ENCODE measurements around the gene PGM2L1.
"Not testable (repeated sequence)": the region's sequence is repeated elsewhere in the genome, so short reads cannot be mapped to it uniquely, and the experiment has no call there.

Gene PGM2L1

DNA sequence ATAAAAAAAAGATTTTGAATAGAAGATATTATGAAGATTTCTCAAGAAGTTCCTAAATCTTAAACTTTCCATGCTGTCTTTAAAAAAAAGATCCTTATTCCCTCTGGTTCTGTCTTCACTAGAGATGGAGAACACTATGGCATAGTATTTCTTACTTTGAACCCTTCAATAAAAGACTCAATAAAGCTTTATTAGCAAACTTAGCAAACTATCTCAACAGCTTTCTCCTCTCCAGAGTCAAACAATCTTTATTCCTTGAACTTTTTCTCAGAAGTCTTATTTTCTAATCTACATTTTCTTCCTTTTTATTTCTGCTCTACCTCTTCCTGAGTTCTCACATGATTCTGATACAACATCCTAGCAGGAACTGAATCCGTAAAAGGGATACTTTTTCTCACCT is 65.0 kb downstream of the PGM2L1 start:
- TF ChIP-seq ZFX (IDR thresholded peaks at IDR 0.05): no peak
- H3K27ac ChIP-seq: no peak overlapping the region

DNA sequence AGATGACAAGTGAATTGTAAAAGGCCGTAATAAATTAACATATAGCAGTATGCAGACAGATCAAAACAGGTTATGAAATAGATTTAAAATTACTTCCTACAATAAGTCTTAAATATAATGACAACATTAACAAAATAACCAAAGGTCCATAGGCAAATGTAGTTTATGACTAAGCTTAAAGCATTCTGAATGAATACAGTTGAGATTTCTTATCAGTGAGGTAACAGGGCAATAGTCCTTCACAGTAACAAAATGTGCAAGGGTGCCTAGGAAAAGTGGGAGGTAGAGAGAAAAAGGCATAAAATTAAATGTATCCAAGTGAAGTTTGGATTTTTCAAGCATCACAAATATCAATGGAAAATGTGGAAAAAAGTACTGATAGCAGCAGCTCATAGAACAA is 65.9 kb downstream of the PGM2L1 start:
- no peak overlapping the region for H3K27ac ChIP-seq
- TF ChIP-seq, protein P1, sequence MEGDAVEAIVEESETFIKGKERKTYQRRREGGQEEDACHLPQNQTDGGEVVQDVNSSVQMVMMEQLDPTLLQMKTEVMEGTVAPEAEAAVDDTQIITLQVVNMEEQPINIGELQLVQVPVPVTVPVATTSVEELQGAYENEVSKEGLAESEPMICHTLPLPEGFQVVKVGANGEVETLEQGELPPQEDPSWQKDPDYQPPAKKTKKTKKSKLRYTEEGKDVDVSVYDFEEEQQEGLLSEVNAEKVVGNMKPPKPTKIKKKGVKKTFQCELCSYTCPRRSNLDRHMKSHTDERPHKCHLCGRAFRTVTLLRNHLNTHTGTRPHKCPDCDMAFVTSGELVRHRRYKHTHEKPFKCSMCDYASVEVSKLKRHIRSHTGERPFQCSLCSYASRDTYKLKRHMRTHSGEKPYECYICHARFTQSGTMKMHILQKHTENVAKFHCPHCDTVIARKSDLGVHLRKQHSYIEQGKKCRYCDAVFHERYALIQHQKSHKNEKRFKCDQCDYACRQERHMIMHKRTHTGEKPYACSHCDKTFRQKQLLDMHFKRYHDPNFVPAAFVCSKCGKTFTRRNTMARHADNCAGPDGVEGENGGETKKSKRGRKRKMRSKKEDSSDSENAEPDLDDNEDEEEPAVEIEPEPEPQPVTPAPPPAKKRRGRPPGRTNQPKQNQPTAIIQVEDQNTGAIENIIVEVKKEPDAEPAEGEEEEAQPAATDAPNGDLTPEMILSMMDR (conservative IDR thresholded peaks at IDR 0.05): no peak
- no peak for TF ChIP-seq ZFX (IDR thresholded peaks at IDR 0.05)

DNA sequence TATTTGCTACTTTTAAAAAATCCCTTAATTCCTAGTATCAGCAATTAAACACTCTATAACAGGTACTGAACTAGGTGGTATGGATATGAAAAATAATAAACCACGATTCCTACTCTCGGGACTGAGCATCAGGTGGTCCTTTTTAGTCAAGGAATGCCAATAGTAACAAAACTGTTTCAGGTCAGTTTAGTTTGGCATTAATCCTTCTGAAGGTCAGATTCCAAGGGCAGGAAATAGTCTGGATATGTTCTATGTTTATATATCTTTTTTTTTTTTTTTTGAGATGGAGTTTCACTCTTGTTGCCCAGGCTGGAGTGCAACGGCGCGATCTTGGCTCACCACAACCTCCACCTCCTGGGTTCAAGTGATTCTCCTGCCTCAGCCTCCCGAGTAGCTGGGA is 67.2 kb downstream of the PGM2L1 start:
- not testable (repeated sequence) for H3K27ac ChIP-seq

DNA sequence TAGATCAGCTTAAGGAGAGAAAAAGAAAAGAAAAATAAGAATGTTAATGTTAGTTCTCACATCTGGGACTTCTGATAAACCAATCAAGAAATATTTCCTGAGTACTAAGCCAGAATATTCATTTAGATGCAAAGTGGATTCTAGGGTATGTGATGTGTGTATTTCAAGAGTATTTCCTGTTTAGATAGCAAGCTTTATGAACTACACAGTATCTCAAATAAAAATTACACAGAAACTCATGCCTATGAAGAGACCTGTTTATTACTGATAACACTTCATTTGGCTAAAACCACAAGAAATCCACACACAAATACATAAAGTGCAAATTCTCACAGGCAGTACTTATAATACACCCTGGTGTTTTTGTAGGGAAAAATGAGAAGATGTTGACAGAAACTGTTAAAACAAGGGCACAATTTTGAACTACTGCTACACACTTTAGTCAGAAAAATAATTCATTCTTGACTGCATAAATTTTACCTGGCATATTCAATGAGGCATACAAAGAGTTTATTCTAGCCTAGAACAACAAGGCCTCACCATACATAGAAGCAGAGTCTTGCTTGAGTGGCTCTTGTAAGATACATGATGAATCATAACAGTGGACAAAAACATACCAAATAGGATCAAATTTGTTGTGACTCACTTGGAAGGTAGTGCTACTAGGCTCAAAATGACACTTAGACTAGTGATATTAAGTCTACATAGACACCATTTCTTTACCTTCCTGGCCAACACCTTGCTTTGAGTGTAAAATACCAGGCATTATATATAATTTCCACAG is 68.0 kb downstream of the PGM2L1 start:
- no peak for TF ChIP-seq ZFX (IDR thresholded peaks at IDR 0.05)
- TF ChIP-seq, protein P1 (conservative IDR thresholded peaks at IDR 0.05): no peak
- H3K27ac ChIP-seq: no peak overlapping the region

DNA sequence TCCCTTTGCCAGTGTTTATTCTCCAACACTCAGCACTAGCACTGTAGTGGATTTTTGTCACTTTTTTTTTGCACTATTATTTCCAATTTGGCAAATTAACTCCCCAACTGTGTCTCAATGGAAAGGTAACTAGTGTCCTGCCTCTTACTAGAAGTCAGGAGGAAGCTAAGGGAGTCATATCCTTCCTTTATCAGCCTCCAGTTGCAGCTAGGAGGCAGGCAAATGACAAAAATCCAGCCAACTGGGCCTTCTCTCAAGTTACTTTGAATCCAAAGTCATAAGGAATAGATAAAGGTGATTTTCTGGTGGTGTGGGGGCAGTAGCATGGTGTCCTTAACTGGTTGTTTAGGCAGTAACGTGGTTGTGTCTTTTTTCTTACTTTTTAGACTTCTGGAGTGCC is 71.2 kb downstream of the PGM2L1 start:
- no peak overlapping the region for H3K27ac ChIP-seq
- TF ChIP-seq, protein P1 (conservative IDR thresholded peaks at IDR 0.05): no peak
- TF ChIP-seq ZFX (IDR thresholded peaks at IDR 0.05): no peak

DNA sequence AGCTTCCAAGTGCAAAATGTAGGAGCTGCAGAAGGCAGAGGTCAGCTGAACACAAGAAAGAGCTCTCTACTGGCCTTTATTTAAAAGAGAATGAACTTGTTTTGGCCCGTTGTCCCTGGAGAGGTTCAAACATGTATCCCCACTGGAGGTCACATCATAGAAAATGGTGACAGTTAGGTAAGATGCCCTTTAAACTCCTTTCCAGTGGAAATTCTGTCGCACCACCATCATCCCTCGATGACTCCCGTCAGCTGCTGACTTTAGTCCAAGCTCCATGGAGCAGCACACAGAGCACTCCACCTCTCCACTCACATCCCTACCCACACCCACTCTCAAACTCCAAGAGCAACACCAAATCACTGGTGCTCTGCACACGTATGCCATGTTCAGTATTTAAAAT is 71.6 kb downstream of the PGM2L1 start:
- TF ChIP-seq ZFX (IDR thresholded peaks at IDR 0.05): no peak
- TF ChIP-seq, protein P1 (conservative IDR thresholded peaks at IDR 0.05): no peak
- no peak overlapping the region for H3K27ac ChIP-seq

DNA sequence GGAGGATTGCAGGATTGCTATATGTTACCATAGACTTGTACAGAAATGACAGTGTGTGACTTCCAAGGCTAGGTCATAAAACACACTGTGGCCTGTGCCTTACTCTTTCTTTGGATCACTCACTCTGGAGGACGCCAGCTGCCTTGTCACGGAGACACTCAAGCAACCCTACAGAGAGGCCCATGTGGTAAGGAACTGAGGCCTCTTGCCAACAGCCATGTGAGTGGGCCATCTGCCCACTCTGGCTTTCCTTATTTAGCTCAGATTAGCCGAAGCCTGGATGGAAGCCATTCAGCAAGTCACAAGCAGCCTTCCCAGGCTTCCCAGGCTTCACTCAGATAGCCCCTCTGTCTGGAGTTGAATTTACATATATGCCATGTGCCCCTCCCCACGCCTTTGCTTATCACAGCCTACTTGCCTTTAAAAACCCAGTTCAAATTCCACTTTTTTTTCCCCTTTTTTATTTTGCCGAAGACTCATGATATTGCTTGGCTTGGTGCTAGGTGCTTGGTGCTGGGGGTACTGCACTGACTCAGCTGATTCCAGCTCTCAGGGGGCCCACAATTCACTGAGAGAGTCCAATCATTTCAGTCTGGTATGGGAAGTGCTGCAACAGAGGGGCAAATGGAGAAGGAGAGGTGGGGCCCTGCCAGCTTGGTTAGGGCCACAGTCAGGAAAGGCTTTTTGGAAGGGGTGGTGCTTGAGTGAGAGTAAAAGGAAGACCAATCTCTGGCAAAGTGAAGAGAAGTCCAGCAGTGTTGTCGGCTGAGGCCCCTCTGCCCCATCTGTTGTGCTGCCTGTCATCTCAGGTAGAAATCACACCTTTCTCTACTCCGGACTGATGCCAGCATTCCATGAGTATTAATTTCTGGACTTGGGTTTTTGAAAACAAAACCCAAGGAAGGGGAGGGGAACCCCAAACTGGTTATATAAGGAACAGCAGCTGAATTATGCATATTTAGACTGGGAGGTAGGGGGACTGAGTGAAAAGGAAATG is 72.3 kb downstream of the PGM2L1 start:
- peak overlapping the region; percentile 22 for H3K27ac ChIP-seq
- peak; percentile 12; the same call in 1 of the 2 replicates for TF ChIP-seq ZFX (IDR thresholded peaks at IDR 0.05)
- TF ChIP-seq, protein P1 (conservative IDR thresholded peaks at IDR 0.05): no peak

DNA sequence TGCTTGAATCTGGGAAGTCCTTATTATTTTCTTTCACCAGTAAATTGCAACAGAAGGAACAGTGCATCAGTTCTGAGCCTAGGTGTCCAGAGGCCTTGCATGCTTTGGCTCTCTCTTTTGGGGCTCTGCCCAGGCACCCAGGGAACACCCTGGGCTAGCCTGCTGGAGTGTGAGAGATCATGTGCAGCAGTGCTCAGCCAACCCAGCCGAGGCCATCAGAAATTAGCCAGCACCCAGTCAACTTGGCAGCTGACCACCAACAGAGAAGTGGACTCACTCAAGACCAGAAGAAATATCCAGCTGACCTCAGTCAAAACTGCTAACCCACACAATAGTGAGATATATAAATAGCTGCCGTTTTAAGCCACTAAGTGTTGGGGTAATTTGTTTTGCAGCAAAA is 75.6 kb downstream of the PGM2L1 start:
- no peak for TF ChIP-seq ZFX (IDR thresholded peaks at IDR 0.05)
- TF ChIP-seq, protein P1 (conservative IDR thresholded peaks at IDR 0.05): no peak
- no peak overlapping the region for H3K27ac ChIP-seq
